ENCODE data around the gene OSBPL3.

- no peak for TF ChIP-seq POLR2A (IDR thresholded peaks at IDR 0.05)
- TF ChIP-seq, protein P1, sequence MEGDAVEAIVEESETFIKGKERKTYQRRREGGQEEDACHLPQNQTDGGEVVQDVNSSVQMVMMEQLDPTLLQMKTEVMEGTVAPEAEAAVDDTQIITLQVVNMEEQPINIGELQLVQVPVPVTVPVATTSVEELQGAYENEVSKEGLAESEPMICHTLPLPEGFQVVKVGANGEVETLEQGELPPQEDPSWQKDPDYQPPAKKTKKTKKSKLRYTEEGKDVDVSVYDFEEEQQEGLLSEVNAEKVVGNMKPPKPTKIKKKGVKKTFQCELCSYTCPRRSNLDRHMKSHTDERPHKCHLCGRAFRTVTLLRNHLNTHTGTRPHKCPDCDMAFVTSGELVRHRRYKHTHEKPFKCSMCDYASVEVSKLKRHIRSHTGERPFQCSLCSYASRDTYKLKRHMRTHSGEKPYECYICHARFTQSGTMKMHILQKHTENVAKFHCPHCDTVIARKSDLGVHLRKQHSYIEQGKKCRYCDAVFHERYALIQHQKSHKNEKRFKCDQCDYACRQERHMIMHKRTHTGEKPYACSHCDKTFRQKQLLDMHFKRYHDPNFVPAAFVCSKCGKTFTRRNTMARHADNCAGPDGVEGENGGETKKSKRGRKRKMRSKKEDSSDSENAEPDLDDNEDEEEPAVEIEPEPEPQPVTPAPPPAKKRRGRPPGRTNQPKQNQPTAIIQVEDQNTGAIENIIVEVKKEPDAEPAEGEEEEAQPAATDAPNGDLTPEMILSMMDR (IDR thresholded peaks at IDR 0.05), result no peak
Observed at GRCh38 chr7:24824896-24825295, 155.1 kb downstream of the OSBPL3 start.

Measured in heart left ventricle (tissue), 13 donors.